PC-9 (cell line): ENCODE measurements around the gene PRR30.

ENCODE experiments used
- EZH2 ChIP-seq: fragments of 200-600 bp; sonication (generic); IDR thresholded peaks from 2 replicates; pipeline ENCODE4 v1.8.0; 2017; ENCODE audit warnings: antibody characterized with exemption, low read depth
- TF ChIP-seq, protein P1 (sequence below): fragments of 200-600 bp; sonication (generic); conservative IDR thresholded peaks from 2 replicates; pipeline ENCODE4 v1.6.1; 2017; ENCODE audit warnings: mixed run types, antibody characterized with exemption, mild to moderate bottlenecking, moderate library complexity

- TF ChIP-seq, protein P1, sequence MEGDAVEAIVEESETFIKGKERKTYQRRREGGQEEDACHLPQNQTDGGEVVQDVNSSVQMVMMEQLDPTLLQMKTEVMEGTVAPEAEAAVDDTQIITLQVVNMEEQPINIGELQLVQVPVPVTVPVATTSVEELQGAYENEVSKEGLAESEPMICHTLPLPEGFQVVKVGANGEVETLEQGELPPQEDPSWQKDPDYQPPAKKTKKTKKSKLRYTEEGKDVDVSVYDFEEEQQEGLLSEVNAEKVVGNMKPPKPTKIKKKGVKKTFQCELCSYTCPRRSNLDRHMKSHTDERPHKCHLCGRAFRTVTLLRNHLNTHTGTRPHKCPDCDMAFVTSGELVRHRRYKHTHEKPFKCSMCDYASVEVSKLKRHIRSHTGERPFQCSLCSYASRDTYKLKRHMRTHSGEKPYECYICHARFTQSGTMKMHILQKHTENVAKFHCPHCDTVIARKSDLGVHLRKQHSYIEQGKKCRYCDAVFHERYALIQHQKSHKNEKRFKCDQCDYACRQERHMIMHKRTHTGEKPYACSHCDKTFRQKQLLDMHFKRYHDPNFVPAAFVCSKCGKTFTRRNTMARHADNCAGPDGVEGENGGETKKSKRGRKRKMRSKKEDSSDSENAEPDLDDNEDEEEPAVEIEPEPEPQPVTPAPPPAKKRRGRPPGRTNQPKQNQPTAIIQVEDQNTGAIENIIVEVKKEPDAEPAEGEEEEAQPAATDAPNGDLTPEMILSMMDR: no peak
- TF ChIP-seq EZH2: no peak
These were observed 31.5 kb upstream of the PRR30 start for GRCh38 chr2:27170581-27171337.
